K562 (cell line): Measurements from ENCODE around the gene CFHR5. TPM values are rescaled to one million over a fixed set of nuclear protein-coding genes. Genes with fewer than 3 reads are reported as not detected.

ENCODE experiments used
- ATAC-seq: fragments of 200-7000 bp; cut with Tn5 transposase; 3 replicates; pipeline ENCODE4 v1.9.1; 2020; ENCODE audit warnings: moderate library complexity
- BruUV-seq: library from RNA; stranded (reverse); fragments of 400-500 nt; replicated peaks from 2 replicates; lab custom pipeline; 2021; lab: Mats Ljungman, UMichigan
- CTCF ChIA-PET: fragments of 300-600 bp; formaldehyde crosslinking; extraction: SDS; loops from one replicate; lab custom pipeline; 2021; ENCODE audit warnings: low intra/inter-chr PET ratio; lab: Yijun Ruan, JAX
- POLR2A ChIA-PET: fragments of 300-600, 350-650 bp; sonication (Branson Sonifier 250); formaldehyde crosslinking; extraction: SDS; loops from one replicate; lab custom pipeline; 2021; ENCODE audit warnings: antibody characterized with exemption, inconsistent platforms; lab: Yijun Ruan, JAX
- DNase-seq, 4 experiments: peaks; one replicate each; pipeline versions ENCODE4 v3.0.0 to v3.0.0-alpha.2; 2011 to 2018; ENCODE audit warnings: low spot score in 3 of 4, mixed read lengths in 3 of 4; ENCODE audit errors: extremely low read depth in 1 of 4
- FAIRE-seq: peaks from 2 replicates; lab custom pipeline; 2011; peaks lifted over from hg19 to GRCh38; lab: Jason Lieb, UNC
- H2AFZ ChIP-seq: 2 replicates; pipeline ENCODE4 v1.6.0; 2011; ENCODE audit warnings: low read depth, low read length, control low read depth, inconsistent platforms
- H3K27ac ChIP-seq: fragments of 200-600 bp; 3 replicates; pipeline ENCODE4 v1.8.0; 2011; ENCODE audit warnings: low read depth, mild to moderate bottlenecking, control low read depth, inconsistent platforms, low read length, moderate library complexity, mixed read lengths; ENCODE audit errors: extremely low read depth
- H3K27me3 ChIP-seq, 2 experiments: fragments of 300-600 bp in 1 of 2; 2 replicates in 1 of 2; 3 replicates in 1 of 2; pipeline versions ENCODE4 v1.6.0 to v1.8.0; 2011; ENCODE audit warnings: inconsistent platforms in 2 of 2, low read length in 2 of 2, mild to moderate bottlenecking in 1 of 2, mixed read lengths in 1 of 2, moderate library complexity in 1 of 2; ENCODE audit not compliant: control insufficient read depth in 2 of 2, insufficient read depth in 2 of 2
- H3K36me3 ChIP-seq: fragments of 300-600 bp; 3 replicates; pipeline ENCODE4 v1.8.0; 2011; ENCODE audit warnings: mild to moderate bottlenecking, low read length, inconsistent platforms; ENCODE audit not compliant: control insufficient read depth, insufficient read depth
- H3K4me1 ChIP-seq, 2 experiments: fragments of 200-600 bp in 1 of 2; replicated peaks in 1 of 2; 2 replicates in 1 of 2; 3 replicates in 1 of 2; pipeline versions ENCODE4 v1.5.1 to v1.8.0; 2011; ENCODE audit warnings: inconsistent platforms in 2 of 2, low read length in 2 of 2, mild to moderate bottlenecking in 1 of 2, mixed read lengths in 1 of 2, moderate library complexity in 1 of 2; ENCODE audit not compliant: control insufficient read depth in 2 of 2, insufficient read depth in 2 of 2
- H3K4me2 ChIP-seq: 2 replicates; pipeline ENCODE4 v1.6.1; 2011; ENCODE audit warnings: low read length, control low read depth, inconsistent platforms, mixed read lengths; ENCODE audit not compliant: insufficient read depth
- H3K4me3 ChIP-seq: fragments of 200-600 bp; sonication (generic), shearing (Covaris generic); 2 replicates; pipeline ENCODE4 v1.5.1; 2016; ENCODE audit warnings: control low read depth, inconsistent platforms
- H3K79me2 ChIP-seq: fragments of 200-600 bp; 3 replicates; pipeline ENCODE4 v1.8.0; 2011; ENCODE audit warnings: low read length, inconsistent platforms; ENCODE audit not compliant: control insufficient read depth, insufficient read depth
- H3K9ac ChIP-seq, 2 experiments: 2 replicates each; pipeline versions ENCODE4 v1.6.0 to v1.6.1; 2011; ENCODE audit warnings: low read depth in 2 of 2, low read length in 2 of 2, control low read depth in 1 of 2, inconsistent platforms in 1 of 2, mild to moderate bottlenecking in 1 of 2, mixed read lengths in 1 of 2; ENCODE audit not compliant: insufficient read depth in 1 of 2
- H3K9me1 ChIP-seq: one replicate; pipeline ENCODE4 v1.6.0; 2011; ENCODE audit warnings: inconsistent platforms, mild to moderate bottlenecking, low read length, moderate library complexity; ENCODE audit not compliant: control insufficient read depth, insufficient read depth
- H3K9me3 ChIP-seq: replicated peaks from 2 replicates; pipeline ENCODE4 v1.5.1; 2011; ENCODE audit warnings: low read depth, low read length, inconsistent platforms; ENCODE audit not compliant: control insufficient read depth, insufficient read depth
- H4K20me1 ChIP-seq: replicated peaks from 2 replicates; pipeline ENCODE4 v1.6.1; 2011; ENCODE audit warnings: low read length, inconsistent platforms, mixed read lengths; ENCODE audit not compliant: control insufficient read depth, insufficient read depth
- MTA2 ChIP-seq: fragments of 450-650 bp; IDR thresholded peaks from 2 replicates; pipeline ENCODE4 v1.6.1; 2016; ENCODE audit warnings: low read depth
- PHF8 ChIP-seq: fragments of 200-600 bp; sonication (generic); IDR thresholded peaks from 2 replicates; pipeline ENCODE4 v1.6.1; 2012; ENCODE audit warnings: mixed run types, mild to moderate bottlenecking, inconsistent platforms, low read length, moderate library complexity, borderline replicate concordance
- RAD21 ChIP-seq, 2 experiments: fragments of 250-450 bp in 1 of 2; fragments of 450-650 bp in 1 of 2; sonication (Bioruptor Pico) in 1 of 2; formaldehyde crosslinking in 1 of 2; IDR thresholded peaks in 1 of 2; conservative IDR thresholded peaks in 1 of 2; 2 replicates each; pipeline versions ENCODE4 v1.4.0 to v1.8.0; 2020 to 2022; ENCODE audit warnings: mild to moderate bottlenecking in 2 of 2, moderate library complexity in 1 of 2
- RBM17 ChIP-seq: fragments of 200-400 bp; formaldehyde crosslinking; IDR thresholded peaks from 2 replicates; pipeline ENCODE4 v1.6.1; 2017; ENCODE audit warnings: low read depth, mild to moderate bottlenecking, low read length, borderline replicate concordance
- SNRNP70 ChIP-seq: fragments of 200-400 bp; formaldehyde crosslinking; optimal IDR thresholded peaks from 2 replicates; pipeline ENCODE3; 2017; ENCODE audit warnings: low read depth, low read length
- ZNF212 ChIP-seq: fragments of 450-650 bp; formaldehyde crosslinking; IDR thresholded peaks from 2 replicates; pipeline ENCODE4 v1.4.0; 2020; ENCODE audit warnings: mild to moderate bottlenecking
- ZNF583 ChIP-seq: fragments of 250-450 bp; sonication (Bioruptor Pico); IDR thresholded peaks from 2 replicates; pipeline ENCODE4 v1.4.0; 2020
- WGBS: fragments of 100-300 bp; shearing (Covaris generic); methylation state at CpG from one replicate; pipeline ENCODE4 v1.1.6; 2016; ENCODE audit warnings: low coverage, mixed read lengths; ENCODE audit not compliant: insufficient coverage; ENCODE audit errors: missing lambda C conversion rate; 5-methylcytosine and 5-hydroxymethylcytosine counted together
- in situ Hi-C: fragments of 300-500 bp; cut with MboI; formaldehyde crosslinking; loops from 4 replicates; pipeline ENCODE4 v1.15.0; 2018; ENCODE audit warnings: inconsistent platforms, mixed read lengths
- intact Hi-C: fragments of 100-400 bp; cut with micrococcal nuclease; formaldehyde crosslinking; loops from 2 replicates; pipeline ENCODE4 v1.14.2; 2022
- polyA plus RNA-seq, 8 experiments: library from polyadenylated mRNA; depleted of rRNA in 4 of 8; stranded (reverse) in 5 of 8; unstranded in 3 of 8; fragments of >200 nt; fragmentation: Nextera tagmentation in 2 of 8; fragmentation: Illumina TruSeq in 1 of 8; extraction: Ambion mirVana in 2 of 8; extraction: Trizol in 1 of 8; gene quantifications; 2 replicates each; pipeline versions ENCODE4 v1.2.1 to v1.2.3, GENCODE V29; 2011 to 2014; ENCODE audit warnings: inconsistent platforms in 1 of 8, missing spikeins in 1 of 8
- total RNA-seq, 7 experiments: library from RNA; depleted of rRNA in 6 of 7; stranded (reverse); fragments of >200 nt in 6 of 7; fragmentation: Illumina TruSeq in 2 of 7; extraction: Trizol in 2 of 7; gene quantifications; 2 replicates each; pipeline versions ENCODE4 v1.2.1 to v1.2.3, GENCODE V29; 2011 to 2021; ENCODE audit warnings: low replicate concordance in 1 of 7
- TF ChIP-seq, protein P1 (sequence below): fragments of 450-650 bp; IDR thresholded peaks from 2 replicates; pipeline ENCODE4 v1.6.1; 2018; ENCODE audit not compliant: partially characterized antibody

The CFHR5 gene
- total and polyA plus RNA-seq, 9 of the 15 experiments (the other 6 are each of a cell fraction or from before 2014, with no cell fraction given) = not detected

DNA sequence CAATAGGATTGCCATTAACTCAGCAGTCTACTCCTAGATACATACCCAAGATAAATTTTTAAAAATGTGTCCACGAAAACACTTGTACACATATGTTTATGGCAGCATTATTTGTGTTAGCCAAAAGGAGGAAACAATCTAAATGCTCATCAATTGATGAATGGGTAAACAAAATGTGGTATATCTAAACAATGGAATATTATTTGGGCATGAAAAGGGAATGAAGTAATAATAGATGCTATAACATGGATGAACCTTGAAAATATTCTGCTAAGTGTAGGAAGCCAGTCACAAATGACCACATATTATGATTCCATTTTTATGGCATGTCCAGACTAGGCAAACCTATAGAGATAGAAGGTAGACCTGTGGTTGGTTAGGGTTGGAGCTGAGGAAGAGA is 34.3 kb downstream of the CFHR5 start (continued):
- no peak for TF ChIP-seq SNRNP70
- no peak for TF ChIP-seq MTA2
- TF ChIP-seq RBM17 = no peak

DNA sequence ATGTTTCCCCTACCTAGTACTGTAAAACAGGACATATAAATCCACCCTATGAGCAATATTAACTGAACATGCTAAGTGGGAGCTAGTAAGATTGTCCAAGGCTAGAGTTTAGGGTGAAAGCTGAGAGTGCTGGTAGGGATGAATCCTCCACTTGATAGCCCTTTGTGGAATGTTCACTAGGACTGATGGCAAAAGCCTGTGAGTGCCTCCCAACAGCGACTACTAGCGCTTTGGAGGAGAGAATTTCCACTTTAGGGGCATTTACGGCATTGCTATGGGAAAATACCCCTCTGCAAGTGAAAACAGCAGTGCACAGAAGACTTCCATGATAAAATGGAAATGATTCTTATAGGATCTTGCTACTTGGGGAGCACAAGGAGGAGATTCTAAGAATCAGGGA is 35.9 kb downstream of the CFHR5 start:
- Histone ChIP-seq H3K4me2 (no peak overlapping the region), H3K9me3 (no peaks in the 10 kb centered on the region), H3K4me3 (no peak overlapping the region), H3K27me3 (no peaks in the 10 kb centered on the region), H3K9ac (no peak overlapping the region), H3K36me3 (no peaks in the 10 kb centered on the region), H3K79me2 (no peaks in the 10 kb centered on the region), H2AFZ (no peak overlapping the region), H3K27ac (no peak overlapping the region), H3K4me1 (no peaks in the 10 kb centered on the region), H4K20me1 (no peaks in the 10 kb centered on the region), H3K9me1 (no peaks in the 10 kb centered on the region)
- intact Hi-C loops = no loop called here
- in situ Hi-C loops = no loop called here
- WGBS = 0% methylated on average over 3 of the region's 3 CpGs
- DNase-seq (no peak), ATAC-seq (no peak), FAIRE-seq (no peak)
- TF ChIP-seq ZNF583 (no peak), ZNF212 (CRISPR knock-in tag) (no peak), RAD21 (CRISPR knock-in tag; conservative IDR thresholded peaks at IDR 0.05 in 1 of 2, IDR thresholded peaks at IDR 0.05 in 1 of 2) (0 out of 4 replicates have a peak, but pooled peaks of 1 of the 2 experiments have one; percentile 17), PHF8 (no peak)
- TF ChIP-seq, protein P1, sequence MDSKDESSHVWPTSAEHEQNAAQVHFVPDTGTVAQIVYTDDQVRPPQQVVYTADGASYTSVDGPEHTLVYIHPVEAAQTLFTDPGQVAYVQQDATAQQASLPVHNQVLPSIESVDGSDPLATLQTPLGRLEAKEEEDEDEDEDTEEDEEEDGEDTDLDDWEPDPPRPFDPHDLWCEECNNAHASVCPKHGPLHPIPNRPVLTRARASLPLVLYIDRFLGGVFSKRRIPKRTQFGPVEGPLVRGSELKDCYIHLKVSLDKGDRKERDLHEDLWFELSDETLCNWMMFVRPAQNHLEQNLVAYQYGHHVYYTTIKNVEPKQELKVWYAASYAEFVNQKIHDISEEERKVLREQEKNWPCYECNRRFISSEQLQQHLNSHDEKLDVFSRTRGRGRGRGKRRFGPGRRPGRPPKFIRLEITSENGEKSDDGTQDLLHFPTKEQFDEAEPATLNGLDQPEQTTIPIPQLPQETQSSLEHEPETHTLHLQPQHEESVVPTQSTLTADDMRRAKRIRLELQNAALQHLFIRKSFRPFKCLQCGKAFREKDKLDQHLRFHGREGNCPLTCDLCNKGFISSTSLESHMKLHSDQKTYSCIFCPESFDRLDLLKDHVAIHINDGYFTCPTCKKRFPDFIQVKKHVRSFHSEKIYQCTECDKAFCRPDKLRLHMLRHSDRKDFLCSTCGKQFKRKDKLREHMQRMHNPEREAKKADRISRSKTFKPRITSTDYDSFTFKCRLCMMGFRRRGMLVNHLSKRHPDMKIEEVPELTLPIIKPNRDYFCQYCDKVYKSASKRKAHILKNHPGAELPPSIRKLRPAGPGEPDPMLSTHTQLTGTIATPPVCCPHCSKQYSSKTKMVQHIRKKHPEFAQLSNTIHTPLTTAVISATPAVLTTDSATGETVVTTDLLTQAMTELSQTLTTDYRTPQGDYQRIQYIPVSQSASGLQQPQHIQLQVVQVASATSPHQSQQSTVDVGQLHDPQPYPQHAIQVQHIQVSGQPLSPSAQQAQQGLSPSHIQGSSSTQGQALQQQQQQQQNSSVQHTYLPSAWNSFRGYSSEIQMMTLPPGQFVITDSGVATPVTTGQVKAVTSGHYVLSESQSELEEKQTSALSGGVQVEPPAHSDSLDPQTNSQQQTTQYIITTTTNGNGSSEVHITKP = no peak
- no TSS peak for BruUV-seq
- POLR2A ChIA-PET = no interaction called here
- CTCF ChIA-PET = no interaction called here
